H1 (cell line): Measurements from ENCODE around the gene SLC25A11. TPM values are rescaled to one million over a fixed set of nuclear protein-coding genes. Genes with fewer than 3 reads are reported as not detected.

ENCODE experiments used
- CTCF ChIA-PET: fragments of 300-600 bp; sonication (Branson Sonifier 250); formaldehyde crosslinking; loops from one replicate; lab custom pipeline; 2021; ENCODE audit not compliant: partially characterized antibody; lab: Charles Lee
- POLR2A ChIA-PET: fragments of 300-600 bp; sonication (Branson Sonifier 250); formaldehyde crosslinking; loops from one replicate; lab custom pipeline; 2021; ENCODE audit warnings: inconsistent platforms; ENCODE audit not compliant: partially characterized antibody; lab: Charles Lee
- DNase-seq, 2 experiments: peaks; one replicate each; pipeline versions ENCODE4 v3.0.0 to v3.0.0-alpha.2; 2010 to 2022; ENCODE audit warnings: low spot score in 2 of 2, low read depth in 1 of 2, mixed read lengths in 1 of 2
- FAIRE-seq: peaks from 2 replicates; lab custom pipeline; 2011; peaks lifted over from hg19 to GRCh38; lab: Jason Lieb, UNC
- H2AFZ ChIP-seq: 2 replicates; pipeline ENCODE4 v1.8.1; 2012; ENCODE audit warnings: low read length, inconsistent platforms
- H2AK5ac ChIP-seq: 2 replicates; pipeline ENCODE4 v1.6.1; 2013; ENCODE audit warnings: low read depth, low read length
- H2BK120ac ChIP-seq: replicated peaks from 2 replicates; pipeline ENCODE3; 2013; ENCODE audit warnings: low read depth, low read length, inconsistent platforms
- H2BK12ac ChIP-seq: 2 replicates; pipeline ENCODE4 v1.6.1; 2013; ENCODE audit warnings: low read depth, low read length
- H2BK15ac ChIP-seq: 2 replicates; pipeline ENCODE4 v1.6.1; 2013; ENCODE audit warnings: low read length
- H2BK20ac ChIP-seq: 2 replicates; pipeline ENCODE4 v1.6.1; 2013; ENCODE audit warnings: low read length
- H2BK5ac ChIP-seq: 2 replicates; pipeline ENCODE4 v1.6.1; 2013; ENCODE audit warnings: low read depth, low read length
- H3K14ac ChIP-seq: 2 replicates; pipeline ENCODE4 v1.6.1; 2013; ENCODE audit warnings: inconsistent platforms; ENCODE audit not compliant: insufficient read length
- H3K18ac ChIP-seq: 2 replicates; pipeline ENCODE4 v1.6.1; 2013; ENCODE audit warnings: low read length; ENCODE audit errors: extremely low read depth
- H3K23ac ChIP-seq: 2 replicates; pipeline ENCODE4 v1.6.1; 2013; ENCODE audit warnings: inconsistent platforms; ENCODE audit not compliant: insufficient read length
- H3K23me2 ChIP-seq: 2 replicates; pipeline ENCODE4 v1.6.1; 2013; ENCODE audit warnings: low read depth, low read length
- H3K27ac ChIP-seq: 2 replicates; pipeline ENCODE4 v1.6.1; 2011; ENCODE audit warnings: low read depth, low read length, inconsistent platforms
- H3K27me3 ChIP-seq, 4 experiments: replicated peaks in 1 of 4; 1 replicate in 1 of 4; 2 replicates in 3 of 4; pipeline versions ENCODE4 v1.6.1 to v1.8.1; 2011 to 2013; ENCODE audit warnings: low read length in 3 of 4, mild to moderate bottlenecking in 3 of 4, inconsistent platforms in 2 of 4, mixed read lengths in 2 of 4, moderate library complexity in 1 of 4; ENCODE audit not compliant: control insufficient read depth in 3 of 4, insufficient read depth in 3 of 4; ENCODE audit errors: extremely low read depth in 1 of 4
- H3K36me3 ChIP-seq, 4 experiments: 2 replicates each; pipeline versions ENCODE4 v1.6.1 to v1.8.1; 2011 to 2013; ENCODE audit warnings: mild to moderate bottlenecking in 4 of 4, low read length in 3 of 4, moderate library complexity in 2 of 4, control low read depth in 1 of 4, inconsistent platforms in 1 of 4; ENCODE audit not compliant: insufficient read depth in 4 of 4, control insufficient read depth in 2 of 4
- H3K4ac ChIP-seq: replicated peaks from 2 replicates; pipeline ENCODE3; 2013; ENCODE audit warnings: low read length, low read depth, mixed read lengths, inconsistent platforms; ENCODE audit not compliant: insufficient read length
- H3K4me1 ChIP-seq, 4 experiments: replicated peaks in 1 of 4; 1 replicate in 1 of 4; 2 replicates in 3 of 4; pipeline versions ENCODE4 v1.6.1 to v1.8.1; 2011 to 2013; ENCODE audit warnings: low read length in 3 of 4, inconsistent platforms in 2 of 4, mixed read lengths in 1 of 4; ENCODE audit not compliant: insufficient read depth in 4 of 4, control insufficient read depth in 3 of 4
- H3K4me2 ChIP-seq, 2 experiments: 2 replicates each; pipeline versions ENCODE4 v1.6.1 to v1.8.1; 2011 to 2013; ENCODE audit warnings: low read depth in 2 of 2, low read length in 2 of 2, control low read depth in 1 of 2, inconsistent platforms in 1 of 2, mild to moderate bottlenecking in 1 of 2; ENCODE audit not compliant: insufficient read depth in 1 of 2
- H3K4me3 ChIP-seq, 4 experiments: fragments of 200-600, 300-600 bp in 1 of 4; sonication (generic), shearing (Covaris generic), sonication (Bioruptor Twin) in 1 of 4; 2 replicates each; pipeline versions ENCODE4 v1.5.1 to v1.8.1; 2011 to 2016; ENCODE audit warnings: low read length in 4 of 4, low read depth in 3 of 4, control low read depth in 2 of 4, inconsistent platforms in 2 of 4, mild to moderate bottlenecking in 2 of 4, mixed read lengths in 1 of 4, moderate library complexity in 1 of 4; ENCODE audit not compliant: insufficient read depth in 2 of 4; ENCODE audit errors: extremely low read depth in 1 of 4
- H3K56ac ChIP-seq: replicated peaks from 2 replicates; pipeline ENCODE3; 2013; ENCODE audit warnings: low read depth, mild to moderate bottlenecking, mixed read lengths, low read length, inconsistent platforms; ENCODE audit not compliant: insufficient read length
- H3K79me1 ChIP-seq: 2 replicates; pipeline ENCODE4 v1.6.1; 2013; ENCODE audit warnings: low read depth, low read length, control low read depth
- H3K79me2 ChIP-seq, 2 experiments: 2 replicates each; pipeline versions ENCODE4 v1.6.1 to v1.8.1; 2012 to 2013; ENCODE audit warnings: low read length in 2 of 2, mild to moderate bottlenecking in 2 of 2, inconsistent platforms in 1 of 2; ENCODE audit not compliant: insufficient read depth in 2 of 2, control insufficient read depth in 1 of 2
- H3K9ac ChIP-seq, 4 experiments: replicated peaks in 1 of 4; 1 replicate in 1 of 4; 2 replicates in 3 of 4; pipeline versions ENCODE4 v1.6.1 to v1.8.1; 2011 to 2013; ENCODE audit warnings: low read depth in 3 of 4, low read length in 3 of 4, control low read depth in 2 of 4, mild to moderate bottlenecking in 2 of 4, moderate library complexity in 2 of 4, inconsistent platforms in 1 of 4; ENCODE audit errors: extremely low read depth in 1 of 4
- H3K9me3 ChIP-seq, 2 experiments: 2 replicates each; pipeline versions ENCODE4 v1.6.1 to v1.8.1; 2012 to 2013; ENCODE audit warnings: mild to moderate bottlenecking in 2 of 2, moderate library complexity in 2 of 2, control low read depth in 1 of 2, inconsistent platforms in 1 of 2, low read depth in 1 of 2, low read length in 1 of 2, mixed read lengths in 1 of 2; ENCODE audit not compliant: insufficient read depth in 2 of 2
- H4K20me1 ChIP-seq, 2 experiments: replicated peaks in 1 of 2; 2 replicates each; pipeline versions ENCODE3 to v1.8.1; 2011 to 2013; ENCODE audit warnings: inconsistent platforms in 2 of 2, low read length in 2 of 2, mild to moderate bottlenecking in 1 of 2; ENCODE audit not compliant: insufficient read depth in 2 of 2, control insufficient read depth in 1 of 2
- H4K5ac ChIP-seq: 2 replicates; pipeline ENCODE4 v1.6.1; 2013; ENCODE audit warnings: low read length, low read depth, mixed read lengths, inconsistent platforms; ENCODE audit not compliant: insufficient read length
- H4K8ac ChIP-seq: 2 replicates; pipeline ENCODE4 v1.8.0; 2013; ENCODE audit warnings: mild to moderate bottlenecking, moderate library complexity, low read length, inconsistent platforms; ENCODE audit not compliant: insufficient read depth; ENCODE audit errors: extremely low read depth
- H4K91ac ChIP-seq: replicated peaks from 2 replicates; pipeline ENCODE3; 2013; ENCODE audit warnings: low read length, mixed read lengths, inconsistent platforms; ENCODE audit not compliant: insufficient read length
- BCL11A ChIP-seq, 2 experiments: IDR thresholded peaks; one replicate each; pipeline ENCODE4 v1.6.1; 2011; ENCODE audit warnings: low read depth in 2 of 2, low read length in 2 of 2, mild to moderate bottlenecking in 2 of 2
- CHD1 ChIP-seq: IDR thresholded peaks from 2 replicates; pipeline ENCODE4 v1.6.1; 2012; ENCODE audit warnings: low read depth, low read length, improper control_type of control experiment
- CHD2 ChIP-seq: IDR thresholded peaks from 2 replicates; pipeline ENCODE4 v1.6.1; 2012; ENCODE audit warnings: low read length, improper control_type of control experiment
- CREB1 ChIP-seq: IDR thresholded peaks from 2 replicates; pipeline ENCODE4 v1.6.1; 2012; ENCODE audit warnings: inconsistent platforms
- HDAC2 ChIP-seq, 2 experiments: fragments of 300-600 bp in 1 of 2; sonication (generic) in 1 of 2; IDR thresholded peaks; 2 replicates each; pipeline ENCODE4 v1.6.1; 2011 to 2012; ENCODE audit warnings: low read depth in 2 of 2, low read length in 2 of 2, mild to moderate bottlenecking in 2 of 2, moderate library complexity in 2 of 2, borderline replicate concordance in 1 of 2, inconsistent platforms in 1 of 2
- HDAC6 ChIP-seq: IDR thresholded peaks from one replicate; pipeline ENCODE4 v1.7.1; 2012; ENCODE audit warnings: low read depth, mild to moderate bottlenecking, inconsistent platforms, low read length, moderate library complexity
- JUN ChIP-seq: IDR thresholded peaks from 2 replicates; pipeline ENCODE4 v1.6.1; 2011; ENCODE audit warnings: low read depth, mild to moderate bottlenecking, improper control_type of control experiment, low read length
- KDM1A ChIP-seq: fragments of 200-600, 300-600 bp; sonication (generic); IDR thresholded peaks from 2 replicates; pipeline ENCODE4 v1.7.1; 2016; ENCODE audit warnings: mild to moderate bottlenecking, low read length, borderline replicate concordance
- PHF8 ChIP-seq: fragments of 200-600 bp; sonication (generic); conservative IDR thresholded peaks from 2 replicates; pipeline ENCODE4 v1.7.1; 2012; ENCODE audit warnings: low read depth, mild to moderate bottlenecking, inconsistent platforms, low read length, moderate library complexity
- POLR2AphosphoS5 ChIP-seq: IDR thresholded peaks from 2 replicates; pipeline ENCODE4 v1.6.1; 2011; ENCODE audit warnings: low read depth, low read length
- POU5F1 ChIP-seq: IDR thresholded peaks from 2 replicates; pipeline ENCODE4 v1.6.1; 2011; ENCODE audit warnings: low read depth, mild to moderate bottlenecking, low read length, moderate library complexity
- RAD21 ChIP-seq, 2 experiments: IDR thresholded peaks in 1 of 2; conservative IDR thresholded peaks in 1 of 2; 2 replicates each; pipeline ENCODE4 v1.6.1; 2011; ENCODE audit warnings: low read depth in 2 of 2, low read length in 2 of 2, improper control_type of control experiment in 1 of 2, inconsistent platforms in 1 of 2, mild to moderate bottlenecking in 1 of 2, moderate library complexity in 1 of 2
- SP2 ChIP-seq: IDR thresholded peaks from 2 replicates; pipeline ENCODE4 v1.6.1; 2012; ENCODE audit warnings: mild to moderate bottlenecking, low read length, inconsistent platforms
- TAF7 ChIP-seq: optimal IDR thresholded peaks from 2 replicates; pipeline ENCODE3; 2011; ENCODE audit warnings: low read depth, mild to moderate bottlenecking, inconsistent platforms, low read length, moderate library complexity, borderline replicate concordance
- TCF12 ChIP-seq: IDR thresholded peaks from 2 replicates; pipeline ENCODE4 v1.6.1; 2011; ENCODE audit warnings: low read depth, mild to moderate bottlenecking, low read length
- WGBS, 2 experiments: shearing (Covaris generic) in 1 of 2; methylation state at CpG; one replicate each; pipeline versions ENCODE4 v1.1.6 to v1.1.7; 2013 to 2015; ENCODE audit warnings: low lambda C conversion rate in 2 of 2, mixed read lengths in 2 of 2, inconsistent platforms in 1 of 2, low coverage in 1 of 2, missing lambda C conversion rate in 1 of 2; ENCODE audit not compliant: insufficient replicate concordance in 2 of 2, insufficient coverage in 1 of 2, insufficient read length in 1 of 2; ENCODE audit errors: extremely low coverage in 1 of 2, missing lambda C conversion rate in 1 of 2; 5-methylcytosine and 5-hydroxymethylcytosine counted together
- polyA plus RNA-seq, 7 experiments: library from polyadenylated mRNA; depleted of rRNA in 3 of 7; stranded (reverse) in 5 of 7; unstranded in 2 of 7; fragments of >200 nt in 5 of 7; fragments of 200-250 nt in 2 of 7; gene quantifications; 1 replicate in 5 of 7; 2 replicates in 1 of 7; 4 replicates in 1 of 7; pipeline versions ENCODE4 v1.2.1 to v1.2.3, GENCODE V29; 2011 to 2013; ENCODE audit warnings: missing spikeins in 2 of 7, mixed read lengths in 2 of 7
- total RNA-seq: library from RNA; stranded (reverse); fragmentation: NEBNext Ultra II Directional; extraction: Animal tissue kit (Norgen Biotek cat#: 25700); gene quantifications from 2 replicates; pipeline ENCODE4 v1.2.1, GENCODE V29; 2021

The SLC25A11 gene
- total and polyA plus RNA-seq, 2 of the 8 experiments (the other 6 are each of a cell fraction or from before 2014, with no cell fraction given) = 55.9 to 97.0 TPM

DNA sequence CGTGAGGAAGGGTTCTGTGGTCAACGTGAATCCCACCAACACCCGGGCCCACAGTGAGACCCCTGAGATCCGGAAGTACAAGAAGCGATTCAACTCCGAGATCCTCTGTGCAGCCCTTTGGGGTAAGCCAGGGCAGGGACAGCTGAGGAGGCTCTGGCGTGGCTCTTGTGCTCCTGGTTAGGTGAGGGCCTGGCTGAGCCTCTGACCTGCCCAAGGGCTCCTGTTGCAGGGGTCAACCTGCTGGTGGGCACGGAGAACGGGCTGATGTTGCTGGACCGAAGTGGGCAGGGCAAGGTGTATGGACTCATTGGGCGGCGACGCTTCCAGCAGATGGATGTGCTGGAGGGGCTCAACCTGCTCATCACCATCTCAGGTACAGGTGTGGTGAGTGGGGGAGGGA, 44.7 kb downstream of the SLC25A11 start:
- no peak overlapping the region for H4K5ac ChIP-seq
- FAIRE-seq = no peak
- TF ChIP-seq HDAC2 (IDR thresholded peaks at IDR 0.05; ENCODE audit: borderline replicate concordance in 1 of 2, low read depth in 2 of 2, low read length in 2 of 2) = no peak
- TF ChIP-seq KDM1A = no peak
- TF ChIP-seq CHD2 = no peak
- no peak for TF ChIP-seq BCL11A (IDR thresholded peaks at IDR 0.05; ENCODE audit: low read depth in 2 of 2, low read length in 2 of 2)
- no peak for TF ChIP-seq PHF8
- TF ChIP-seq RAD21 (IDR thresholded peaks at IDR 0.05 in 1 of 2, conservative IDR thresholded peaks at IDR 0.05 in 1 of 2; ENCODE audit: low read depth in 2 of 2, low read length in 2 of 2) = no peak
- TF ChIP-seq JUN = no peak
- TF ChIP-seq TAF7 = no peak
- no peak for TF ChIP-seq SP2
- TF ChIP-seq CHD1 = no peak
- TF ChIP-seq HDAC6 = no peak
- no peak for TF ChIP-seq CREB1
- TF ChIP-seq POLR2AphosphoS5 = no peak
- no peak for TF ChIP-seq TCF12
- no peak for TF ChIP-seq POU5F1

More for the DNA sequence above, 44.7 kb downstream of the SLC25A11 start:
- no peak overlapping the region for H2BK12ac ChIP-seq
- no peak overlapping the region for H2BK15ac ChIP-seq
- no peak overlapping the region for H3K27ac ChIP-seq
- no peak overlapping the region for H3K23ac ChIP-seq
- H3K23me2 ChIP-seq = peaks cover 2% of the 10 kb centered on the region; the same call in 1 of the 2 replicates
- H3K18ac ChIP-seq = no peak overlapping the region
- WGBS, 2 experiments = 99% methylated on average over 13 of the region's 13 CpGs; no CpG with 5 or more reads in 1 of the 2 experiments
- no peak overlapping the region for H2BK20ac ChIP-seq
- no peak overlapping the region for H2AFZ ChIP-seq
- H2BK5ac ChIP-seq = no peak overlapping the region
- H3K4ac ChIP-seq = no peak overlapping the region
- DNase-seq = no peak
- no peak overlapping the region for H2AK5ac ChIP-seq
- H3K79me2 ChIP-seq = no peaks in the 10 kb centered on the region
- H3K14ac ChIP-seq = no peak overlapping the region
- H4K20me1 ChIP-seq = peaks cover 0 to 10% of the 10 kb centered on the region in 2 experiments
- H4K8ac ChIP-seq = peak overlapping the region; percentile 21; the same call in 1 of the 2 replicates
- no peak overlapping the region for H2BK120ac ChIP-seq
- no peak overlapping the region for H4K91ac ChIP-seq
- H3K27me3 ChIP-seq = no peaks in the 10 kb centered on the region
- no peaks in the 10 kb centered on the region for H3K9me3 ChIP-seq
- peaks cover 0 to 2% (median under 1%) of the 10 kb centered on the region in 4 experiments; a peak in 5 of 7 replicates for H3K4me1 ChIP-seq
- CTCF ChIA-PET = interaction anchor here (0.6 to 3.2 kb wide), 13 partner anchors 10 to 162 kb away, joined by 3 to 17 read pairs (median 3); no protein-coding TSS in a partner anchor
- no peak overlapping the region for H3K4me2 ChIP-seq
- POLR2A ChIA-PET = interaction anchor here (1.3 kb wide), 1 partner anchor 14 kb away, joined by 3 read pairs; no protein-coding TSS in a partner anchor
- no peak overlapping the region for H3K56ac ChIP-seq
- H3K79me1 ChIP-seq = no peaks in the 10 kb centered on the region; the same call in 1 of the 2 replicates
- no peak overlapping the region for H3K9ac ChIP-seq
- peaks cover 11 to 37% (median 32%) of the 10 kb centered on the region in 4 experiments for H3K36me3 ChIP-seq
- no peak overlapping the region for H3K4me3 ChIP-seq
